ENCODE data around the gene SNF8.

SNF8 gene

DNA sequence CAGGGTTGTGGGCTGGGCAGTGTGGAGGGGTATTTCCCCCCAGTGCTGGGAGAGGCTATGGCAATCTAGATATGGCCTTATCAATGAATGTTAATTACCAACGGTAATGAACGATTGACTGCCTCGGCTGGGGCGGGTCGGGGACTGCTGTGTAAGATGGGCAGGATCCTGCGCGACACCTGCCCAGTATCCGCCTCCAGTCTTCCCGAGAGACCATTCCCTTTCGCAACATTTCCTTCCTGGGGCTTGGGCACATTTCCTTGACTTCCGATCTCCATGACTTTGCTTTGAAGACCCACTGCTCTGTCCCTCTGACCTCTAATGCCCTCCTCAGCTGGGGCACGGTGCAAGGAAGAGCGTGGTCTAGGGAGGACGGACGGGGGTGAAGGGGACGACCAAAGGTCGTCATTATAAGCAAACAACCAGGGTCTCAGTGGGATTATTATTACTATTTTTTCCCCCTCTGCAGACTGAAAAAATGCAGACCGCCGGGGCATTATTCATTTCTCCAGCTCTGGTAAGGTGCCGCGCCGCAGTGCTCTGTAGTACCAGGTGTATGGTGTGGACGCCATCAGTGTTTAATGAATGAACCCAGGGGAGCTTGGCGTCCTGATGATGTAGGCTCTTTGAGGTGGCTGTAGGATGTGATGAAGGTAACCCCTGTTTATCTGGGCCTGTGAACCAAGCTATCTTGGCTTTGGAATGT, 51.5 kb downstream of the SNF8 start:
- DNase-seq (ENCODE audit: low spot score) (no peak), FAIRE-seq (no peak)

DNA sequence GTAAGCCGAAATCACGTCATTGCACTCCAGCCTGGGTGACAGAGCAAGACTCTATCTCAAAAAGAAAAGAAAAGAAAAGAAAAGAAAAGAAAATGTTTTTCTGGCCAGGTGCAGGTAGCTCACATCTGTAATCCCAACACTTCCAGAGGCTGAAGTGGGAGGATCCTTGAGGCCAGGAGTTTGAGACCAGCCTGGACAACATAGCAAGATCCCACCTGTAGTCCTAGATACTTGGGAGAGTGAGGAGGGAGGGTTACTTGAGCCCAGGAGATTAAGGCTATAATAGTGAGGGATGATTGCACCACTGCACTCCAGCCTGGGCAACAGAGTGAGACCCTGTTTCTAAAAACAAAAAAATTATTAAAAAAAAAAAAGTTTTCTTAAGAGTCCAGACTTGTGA, 54.6 kb downstream of the SNF8 start:
- DNase-seq (ENCODE audit: low spot score), result no peak
- FAIRE-seq, result no peak

DNA sequence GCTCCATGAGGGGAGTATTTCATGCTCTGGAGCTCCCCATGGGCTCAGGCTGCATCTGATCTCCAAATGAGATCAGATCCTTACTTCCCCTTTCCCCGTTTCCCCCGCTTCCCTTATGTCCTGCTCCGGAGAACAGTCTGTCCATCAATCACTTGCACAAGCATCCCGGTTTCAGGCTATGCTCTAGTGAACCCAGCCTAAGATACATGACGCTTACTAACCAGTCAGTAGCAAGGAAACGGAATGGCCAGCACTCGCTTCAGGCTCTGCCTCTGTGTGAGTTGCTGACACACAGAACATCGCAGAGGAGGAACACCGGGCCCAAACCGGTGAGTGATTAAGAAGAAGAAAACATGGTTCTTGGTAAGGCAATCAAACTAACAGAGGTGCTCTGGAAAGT, 61.5 kb downstream of the SNF8 start:
- no peak for DNase-seq (ENCODE audit: low spot score)
- no peak for FAIRE-seq

DNA sequence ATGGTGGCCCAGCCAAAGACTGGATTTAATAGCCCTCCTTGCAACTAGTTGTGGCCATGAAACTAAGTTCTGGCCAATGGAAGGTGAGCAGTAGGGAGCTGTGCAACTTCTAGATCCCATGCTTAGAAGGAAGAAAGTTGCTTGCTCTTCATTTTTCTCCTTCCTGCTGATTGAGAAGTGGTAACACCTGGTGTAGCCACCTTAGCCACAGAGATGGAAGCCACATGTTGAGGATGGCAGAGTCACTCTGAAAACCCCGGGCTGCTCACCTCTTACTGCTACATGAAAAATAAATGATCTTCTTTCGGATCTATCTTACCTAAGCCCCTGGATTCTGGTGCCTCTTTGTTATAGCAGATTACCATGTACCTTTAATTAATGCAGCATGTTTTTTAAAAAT, 62.4 kb downstream of the SNF8 start:
- DNase-seq (ENCODE audit: low spot score), result no peak
- no peak for FAIRE-seq
